ENCODE data around the gene FSTL4.

The FSTL4 gene

GRCh38 chr5:133222979-133223378, 389.4 kb downstream of the FSTL4 start:
- Histone ChIP-seq H3K27ac (ENCODE audit: low read length) (no peak overlapping the region), H3K27me3 (ENCODE audit: insufficient read depth, low read length, poor library complexity) (no peaks in the 10 kb centered on the region), H3K9me3 (ENCODE audit: insufficient read depth, low read length, severe bottlenecking) (no peaks in the 10 kb centered on the region), H3K4me3 (ENCODE audit: low read depth in 1 of 2, low read length in 2 of 2) (no peak overlapping the region), H4K20me1 (ENCODE audit: insufficient read depth, low read length) (no peaks in the 10 kb centered on the region), H3K4me1 (ENCODE audit: insufficient read depth, low read length) (no peaks in the 10 kb centered on the region), H3K9ac (ENCODE audit: low read depth, low read length) (no peak overlapping the region), H3K79me2 (ENCODE audit: insufficient read depth, low read length) (no peaks in the 10 kb centered on the region), H3K36me3 (ENCODE audit: insufficient read depth, low read length) (no peaks in the 10 kb centered on the region), H2AFZ (ENCODE audit: low read depth, low read length) (no peak overlapping the region), H3K4me2 (ENCODE audit: insufficient read depth, low read length) (no peak overlapping the region)
- ATAC-seq (ENCODE audit: insufficient read depth, low read depth) (no peak), DNase-seq (no peak)
- TF ChIP-seq CTCF (IDR thresholded peaks at IDR 0.05; ENCODE audit: borderline replicate concordance, extremely low read depth, low read length, poor library complexity, severe bottlenecking) (no peak), EZH2 (IDR thresholded peaks at IDR 0.05; ENCODE audit: borderline replicate concordance, low read depth, low read length, severe bottlenecking) (no peak)

- Histone ChIP-seq H3K4me1 (ENCODE audit: insufficient read depth, low read length) (no peaks in the 10 kb centered on the region), H3K27ac (ENCODE audit: low read length) (no peak overlapping the region), H3K4me2 (ENCODE audit: insufficient read depth, low read length) (no peak overlapping the region), H4K20me1 (ENCODE audit: insufficient read depth, low read length) (no peaks in the 10 kb centered on the region), H3K4me3 (ENCODE audit: low read depth in 1 of 2, low read length in 2 of 2) (no peak overlapping the region), H3K9ac (ENCODE audit: low read depth, low read length) (no peak overlapping the region), H3K79me2 (ENCODE audit: insufficient read depth, low read length) (no peaks in the 10 kb centered on the region), H2AFZ (ENCODE audit: low read depth, low read length) (no peak overlapping the region), H3K27me3 (ENCODE audit: insufficient read depth, low read length, poor library complexity) (no peaks in the 10 kb centered on the region), H3K9me3 (ENCODE audit: insufficient read depth, low read length, severe bottlenecking) (no peaks in the 10 kb centered on the region), H3K36me3 (ENCODE audit: insufficient read depth, low read length) (no peaks in the 10 kb centered on the region)
- TF ChIP-seq EZH2 (IDR thresholded peaks at IDR 0.05; ENCODE audit: borderline replicate concordance, low read depth, low read length, severe bottlenecking) (no peak), CTCF (IDR thresholded peaks at IDR 0.05; ENCODE audit: borderline replicate concordance, extremely low read depth, low read length, poor library complexity, severe bottlenecking) (no peak)
- no peak for ATAC-seq (ENCODE audit: insufficient read depth, low read depth)
- DNase-seq: no peak
Measured at GRCh38 chr5:133222521-133222920, 389.8 kb downstream of the FSTL4 start.

GRCh38 chr5:133222040-133222439, 390.3 kb downstream of the FSTL4 start:
- TF ChIP-seq CTCF (IDR thresholded peaks at IDR 0.05; ENCODE audit: borderline replicate concordance, extremely low read depth, low read length, poor library complexity, severe bottlenecking) (no peak), EZH2 (IDR thresholded peaks at IDR 0.05; ENCODE audit: borderline replicate concordance, low read depth, low read length, severe bottlenecking) (no peak)
- H2AFZ ChIP-seq (ENCODE audit: low read depth, low read length): no peak overlapping the region
- no peaks in the 10 kb centered on the region for H3K36me3 ChIP-seq (ENCODE audit: insufficient read depth, low read length)
- no peak for DNase-seq
- no peaks in the 10 kb centered on the region for H3K9me3 ChIP-seq (ENCODE audit: insufficient read depth, low read length, severe bottlenecking)
- H3K4me3 ChIP-seq (ENCODE audit: low read depth in 1 of 2, low read length in 2 of 2): no peak overlapping the region
- no peaks in the 10 kb centered on the region for H3K27me3 ChIP-seq (ENCODE audit: insufficient read depth, low read length, poor library complexity)
- no peaks in the 10 kb centered on the region for H3K79me2 ChIP-seq (ENCODE audit: insufficient read depth, low read length)
- H3K4me1 ChIP-seq (ENCODE audit: insufficient read depth, low read length): no peaks in the 10 kb centered on the region
- ATAC-seq (ENCODE audit: insufficient read depth, low read depth): no peak
- no peak overlapping the region for H3K4me2 ChIP-seq (ENCODE audit: insufficient read depth, low read length)
- H3K9ac ChIP-seq (ENCODE audit: low read depth, low read length): no peak overlapping the region
- no peak overlapping the region for H3K27ac ChIP-seq (ENCODE audit: low read length)
- no peaks in the 10 kb centered on the region for H4K20me1 ChIP-seq (ENCODE audit: insufficient read depth, low read length)
